Thoracic aorta (tissue), 2 donors: ENCODE data around the gene FHIT. TPM values are rescaled to one million over a fixed set of nuclear protein-coding genes. Genes with fewer than 3 reads are reported as not detected.

Source experiments
- ATAC-seq: fragments of 150-250 bp; one replicate; pipeline ENCODE4 v1.8.0; 2017; ENCODE audit warnings: low read depth; ENCODE audit not compliant: insufficient number of reproducible peaks, low FRiP score
- DNase-seq: peaks from one replicate; pipeline ENCODE4 v3.0.0-alpha.2; 2020; ENCODE audit warnings: low spot score
- H3K27ac ChIP-seq, 2 donors: fragments of 200-600 bp; sonication (generic); 1 replicate in 1 of 2; 2 replicates in 1 of 2; pipeline ENCODE4 v1.5.1; 2016; ENCODE audit warnings: mild to moderate bottlenecking in 2 of 2, moderate library complexity in 2 of 2
- H3K27me3 ChIP-seq: fragments of 200-600 bp; sonication (generic); replicated peaks from 2 replicates; pipeline ENCODE4 v1.6.0; 2016; ENCODE audit warnings: mild to moderate bottlenecking; ENCODE audit not compliant: insufficient read depth
- H3K36me3 ChIP-seq: fragments of 200-600 bp; sonication (generic); one replicate; pipeline ENCODE4 v1.5.1; 2016
- H3K4me1 ChIP-seq, 2 donors: fragments of 200-600 bp; sonication (generic); 1 replicate in 1 of 2; 2 replicates in 1 of 2; pipeline versions ENCODE4 v1.5.1 to v1.6.0; 2016; ENCODE audit warnings: low read depth in 2 of 2, mild to moderate bottlenecking in 1 of 2; ENCODE audit not compliant: control insufficient read depth in 1 of 2
- H3K4me3 ChIP-seq: fragments of 200-600 bp; sonication (generic); 2 replicates; pipeline ENCODE4 v1.5.1; 2016; ENCODE audit warnings: mild to moderate bottlenecking
- H3K9me3 ChIP-seq: fragments of 200-600 bp; sonication (generic); 2 replicates; pipeline ENCODE4 v1.5.1; 2016
- CTCF ChIP-seq: fragments of 200-600 bp; sonication (generic); IDR thresholded peaks from one replicate; pipeline ENCODE4 v1.5.1; 2019; ENCODE audit warnings: antibody characterized with exemption
- total RNA-seq, 2 donors: library from RNA; depleted of rRNA; stranded (reverse); fragments of >200 nt; gene quantifications; one replicate each; pipeline versions ENCODE4 v1.1.0 to v1.2.3, GENCODE V29; 2016

FHIT gene
- total RNA-seq, 2 donors from 2014 or later, result 2.0 to 2.3 TPM

GRCh38 chr3:59899061-59899460 is 1352.2 kb downstream of the FHIT start:
- Histone ChIP-seq H3K9me3 (no peaks in the 10 kb centered on the region), H3K27me3 (no peaks in the 10 kb centered on the region), H3K4me3 (no peak overlapping the region), H3K36me3 (no peaks in the 10 kb centered on the region), H3K4me1 (no peaks in the 10 kb centered on the region), H3K27ac (no peak overlapping the region)
- DNase-seq (no peak), ATAC-seq (no peak)
- TF ChIP-seq CTCF, result no peak

GRCh38 chr3:59895972-59896371 is 1355.3 kb downstream of the FHIT start:
- TF ChIP-seq CTCF, result no peak
- H3K4me1 ChIP-seq, result no peaks in the 10 kb centered on the region
- no peaks in the 10 kb centered on the region for H3K36me3 ChIP-seq
- no peak overlapping the region for H3K4me3 ChIP-seq
- no peaks in the 10 kb centered on the region for H3K9me3 ChIP-seq
- no peaks in the 10 kb centered on the region for H3K27me3 ChIP-seq
- ATAC-seq (no peak), DNase-seq (no peak)
- no peak overlapping the region for H3K27ac ChIP-seq

GRCh38 chr3:59894425-59895121 is 1356.7 kb downstream of the FHIT start:
- TF ChIP-seq CTCF, result no peak
- no peaks in the 10 kb centered on the region for H3K9me3 ChIP-seq
- no peaks in the 10 kb centered on the region for H3K27me3 ChIP-seq
- H3K4me1 ChIP-seq, result no peaks in the 10 kb centered on the region
- ATAC-seq, result no peak
- no peak overlapping the region for H3K27ac ChIP-seq
- H3K36me3 ChIP-seq, result no peaks in the 10 kb centered on the region
- H3K4me3 ChIP-seq, result no peak overlapping the region
- DNase-seq, result no peak

DNA sequence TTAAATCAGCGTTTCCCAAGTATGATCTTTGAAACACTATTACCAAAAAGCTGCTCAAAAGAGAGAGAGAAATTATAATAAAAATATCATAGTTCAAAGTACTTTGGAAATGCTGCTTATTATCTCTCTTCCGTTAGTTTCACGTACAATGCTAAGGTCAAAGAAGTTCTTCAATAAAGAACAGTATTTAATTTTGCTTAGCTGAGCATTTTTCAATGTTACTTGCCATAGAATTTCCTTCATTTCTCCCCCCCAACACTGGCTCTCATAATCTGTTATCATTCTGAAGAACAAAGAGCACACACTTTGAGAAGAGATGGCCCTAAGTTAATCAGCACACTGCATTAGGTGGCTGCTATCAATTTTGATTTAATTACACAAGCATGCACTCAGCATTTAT is 1360.6 kb downstream of the FHIT start:
- no peaks in the 10 kb centered on the region for H3K9me3 ChIP-seq
- no peak overlapping the region for H3K27ac ChIP-seq
- DNase-seq, result no peak
- H3K27me3 ChIP-seq, result no peaks in the 10 kb centered on the region
- no peak overlapping the region for H3K4me3 ChIP-seq
- no peak for ATAC-seq
- no peaks in the 10 kb centered on the region for H3K4me1 ChIP-seq
- TF ChIP-seq CTCF, result no peak
- H3K36me3 ChIP-seq, result no peaks in the 10 kb centered on the region

DNA sequence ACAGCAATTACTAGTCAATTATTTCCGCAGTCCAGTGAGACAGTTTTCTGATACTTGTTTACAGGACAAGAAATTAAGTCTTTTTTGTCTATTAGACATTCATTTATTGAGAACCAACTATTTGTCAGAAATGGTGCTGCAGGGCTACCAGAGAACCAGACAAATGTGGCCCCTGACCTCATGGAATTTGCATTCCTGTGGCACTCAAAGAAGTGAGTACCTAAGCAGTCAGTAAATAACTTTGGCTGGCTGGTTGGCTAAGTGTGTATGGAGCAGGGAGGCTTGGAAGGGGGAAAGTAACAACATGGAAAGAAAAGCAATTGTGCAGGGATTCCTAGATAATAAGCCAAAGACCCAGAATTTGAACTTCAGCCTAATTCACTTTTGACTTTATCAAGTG is 1364.5 kb downstream of the FHIT start:
- H3K4me3 ChIP-seq, result no peak overlapping the region
- ATAC-seq (no peak), DNase-seq (no peak)
- H3K4me1 ChIP-seq, result no peaks in the 10 kb centered on the region
- no peaks in the 10 kb centered on the region for H3K9me3 ChIP-seq
- H3K27ac ChIP-seq, result no peak overlapping the region
- no peaks in the 10 kb centered on the region for H3K36me3 ChIP-seq
- no peaks in the 10 kb centered on the region for H3K27me3 ChIP-seq
- no peak for TF ChIP-seq CTCF
